ENCODE measurements around the gene ITGB8.

ITGB8 gene

GRCh38 chr7:20310301-20310700 lies 20.4 kb upstream of the ITGB8 start:
- DNase-seq = no peak

- no peak for DNase-seq
These were observed 19.5 kb upstream of the ITGB8 start for GRCh38 chr7:20310963-20311742.

GRCh38 chr7:20311743-20312042 lies 19.0 kb upstream of the ITGB8 start:
- DNase-seq = no peak

- DNase-seq = no peak
These were observed 18.1 kb upstream of the ITGB8 start for GRCh38 chr7:20312562-20312961.

GRCh38 chr7:20313626-20314025 lies 17.1 kb upstream of the ITGB8 start:
- DNase-seq = no peak

GRCh38 chr7:20314198-20314597 lies 16.5 kb upstream of the ITGB8 start:
- no peak for DNase-seq

GRCh38 chr7:20316706-20317105 lies 14.0 kb upstream of the ITGB8 start:
- DNase-seq = no peak

- no peak for DNase-seq
These were observed 13.3 kb upstream of the ITGB8 start for GRCh38 chr7:20317413-20317812.

- DNase-seq = no peak
These were observed 11.8 kb upstream of the ITGB8 start for GRCh38 chr7:20318933-20319332.

- DNase-seq = no peak
These were observed 10.4 kb upstream of the ITGB8 start for GRCh38 chr7:20320322-20320721.

GRCh38 chr7:20320786-20321185 lies 9.9 kb upstream of the ITGB8 start:
- DNase-seq = no peak

GRCh38 chr7:20323595-20323994 lies 7.1 kb upstream of the ITGB8 start:
- no peak for DNase-seq

GRCh38 chr7:20326342-20326741 lies 4.4 kb upstream of the ITGB8 start:
- DNase-seq = no peak

- DNase-seq = no peak
These were observed 3.6 kb upstream of the ITGB8 start for GRCh38 chr7:20327055-20327454.

GRCh38 chr7:20328027-20328426 lies 2.7 kb upstream of the ITGB8 start:
- no peak for DNase-seq

- no peak for DNase-seq
These were observed 2.0 kb upstream of the ITGB8 start for GRCh38 chr7:20328692-20329091.

- no peak for DNase-seq
These were observed 1.1 kb upstream of the ITGB8 start for GRCh38 chr7:20329389-20330238.

- peak; percentile 69 for DNase-seq
These were observed 519 bp downstream of the ITGB8 start for GRCh38 chr7:20330928-20331909.

GRCh38 chr7:20331910-20332813 lies 1.5 kb downstream of the ITGB8 start:
- DNase-seq = no peak

GRCh38 chr7:20338285-20338684 lies 7.6 kb downstream of the ITGB8 start:
- no peak for DNase-seq

- no peak for DNase-seq
These were observed 10.1 kb downstream of the ITGB8 start for GRCh38 chr7:20340839-20341238.

- no peak for DNase-seq
These were observed 12.5 kb downstream of the ITGB8 start for GRCh38 chr7:20343205-20343604.

Measured in activated CD8-positive, alpha-beta memory T cell treated with anti-CD3 and anti-CD28 coated beads for 24 hours (primary cell).